Posterior cingulate gyrus (tissue), 11 donors: Measurements from ENCODE around the gene MRPL24.
A peak's percentile ranks its signal among the peaks of the same experiment; 100 is the strongest.

Experiments used
- DNase-seq, 10 donors: peaks; one replicate each; pipeline versions ENCODE4 v3.0.0 to v3.0.0-alpha.2; 2020 to 2021; ENCODE audit warnings: mixed read lengths in 3 of 10
- intact Hi-C: fragments of 100-400 bp; cut with DNase I; formaldehyde crosslinking; loops from one replicate; pipeline ENCODE4 v1.15.1; 2023

Gene MRPL24

DNA sequence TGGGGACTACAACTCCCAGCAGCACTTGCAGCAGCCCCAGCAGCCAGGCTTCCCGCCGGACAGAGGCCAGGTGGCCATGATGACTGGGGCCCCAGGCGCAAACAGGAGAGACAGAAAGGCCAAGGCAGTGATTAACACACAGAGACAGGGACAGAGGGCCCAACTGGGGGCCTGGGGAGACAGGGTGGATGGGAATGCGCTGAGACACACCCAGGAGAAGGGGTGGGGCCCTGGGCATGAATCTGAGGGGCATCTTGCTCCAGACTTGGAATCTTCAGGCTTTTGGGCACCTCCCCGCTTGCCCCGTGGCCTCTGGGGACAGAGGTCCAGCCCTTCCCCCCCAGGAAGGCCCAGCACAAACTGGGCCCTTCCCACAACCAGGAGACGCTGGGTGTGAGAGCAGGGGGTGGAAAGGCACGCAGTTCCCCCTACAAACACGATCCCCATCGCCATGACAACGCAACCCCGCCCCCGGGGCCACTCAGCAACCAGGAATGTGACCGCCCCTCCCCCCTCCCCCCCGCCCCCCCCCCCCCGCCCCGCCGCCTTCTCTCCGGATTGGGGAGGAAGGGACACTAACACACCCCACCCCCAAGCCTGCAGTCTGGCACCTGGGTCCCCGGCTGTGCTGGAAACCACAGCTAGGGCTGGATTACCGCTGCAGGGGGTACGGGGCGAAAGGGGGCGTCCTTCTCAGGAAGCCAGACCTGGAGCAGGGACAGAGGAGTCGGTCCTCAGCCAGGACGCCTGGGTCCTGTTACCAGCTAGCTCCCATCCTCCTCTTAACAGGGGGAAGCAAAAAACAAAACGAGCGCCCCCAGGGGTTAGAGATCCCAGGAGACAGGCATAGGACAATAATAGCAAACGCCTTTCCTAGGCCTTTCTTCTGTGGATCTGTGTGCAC lies 6.1 kb upstream of the MRPL24 start:
- peak; percentile 68 to 96 (median 80) for DNase-seq
- intact Hi-C loops, result no loop called here

DNA sequence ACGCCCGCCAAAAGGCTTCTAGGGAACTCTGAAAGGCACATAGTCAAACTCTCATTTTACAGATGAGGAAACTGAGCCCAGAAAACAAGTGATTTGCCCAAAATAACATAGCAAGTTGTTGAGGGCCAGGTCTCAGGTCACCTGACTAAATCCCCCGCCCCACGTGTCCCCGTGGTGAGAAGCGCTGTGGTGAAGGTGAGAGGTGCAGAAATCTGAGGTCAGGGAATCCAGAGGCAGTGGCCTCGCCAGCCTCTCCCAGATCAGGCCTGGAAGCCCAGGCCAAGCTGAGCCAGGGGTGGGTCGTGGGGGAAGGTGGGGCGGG lies 5.5 kb upstream of the MRPL24 start:
- intact Hi-C loops, result no loop called here
- DNase-seq, result no peak

DNA sequence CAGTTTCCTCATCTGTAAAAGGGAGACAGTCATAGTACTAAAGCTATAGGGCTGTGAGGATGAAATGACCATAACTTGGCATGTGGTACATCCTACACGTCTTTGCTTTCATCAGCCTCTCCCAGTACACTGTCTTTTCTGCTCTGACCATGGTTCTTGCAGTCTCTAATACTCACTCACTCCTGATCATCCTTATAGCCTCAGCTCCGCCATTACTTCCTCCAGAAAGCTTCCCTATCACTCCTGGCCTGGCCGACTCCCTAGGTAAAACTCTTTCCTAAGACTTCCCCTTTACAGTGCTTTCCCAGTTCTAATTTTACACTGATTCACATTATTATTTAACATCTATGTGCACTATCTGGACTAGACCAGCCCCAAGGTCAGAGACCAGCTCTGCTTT lies 5.0 kb upstream of the MRPL24 start:
- intact Hi-C loops, result no loop called here

DNA sequence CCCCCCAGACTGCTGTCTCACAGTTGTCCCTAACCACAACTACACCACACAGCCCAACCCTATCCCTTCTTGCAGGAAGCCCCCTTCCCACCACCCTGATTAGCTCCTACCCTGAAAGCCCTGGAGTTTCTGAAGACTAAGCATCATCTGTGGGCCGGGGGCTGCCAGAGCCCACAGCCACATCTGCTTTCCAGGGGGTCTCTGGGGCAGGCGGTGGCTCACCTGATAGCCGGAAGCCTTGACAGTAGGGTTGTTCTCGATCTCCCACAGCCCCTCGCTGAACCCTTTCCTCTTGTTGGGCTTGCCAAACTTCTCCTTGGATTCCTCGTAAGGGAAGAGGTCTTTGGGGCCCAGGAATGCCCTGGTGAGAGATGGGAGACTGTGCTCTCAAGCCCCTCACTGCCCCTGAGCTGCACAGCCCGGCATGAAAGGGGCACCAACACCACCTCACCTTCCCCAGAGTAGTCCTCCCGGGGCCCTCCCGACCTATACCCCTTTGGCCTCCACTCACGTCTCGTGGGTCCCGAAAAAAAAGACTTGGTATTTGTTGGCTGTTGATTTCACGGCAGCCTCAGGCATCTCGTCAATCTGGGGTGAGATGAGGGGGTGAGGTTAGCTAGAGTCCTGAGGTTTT lies 4.0 kb upstream of the MRPL24 start:
- intact Hi-C loops, result no loop called here
- peak in 1 of 10 donors; percentile 32 for DNase-seq

More for the DNA sequence above, 5.0 kb upstream of the MRPL24 start:
- DNase-seq, result no peak

DNA sequence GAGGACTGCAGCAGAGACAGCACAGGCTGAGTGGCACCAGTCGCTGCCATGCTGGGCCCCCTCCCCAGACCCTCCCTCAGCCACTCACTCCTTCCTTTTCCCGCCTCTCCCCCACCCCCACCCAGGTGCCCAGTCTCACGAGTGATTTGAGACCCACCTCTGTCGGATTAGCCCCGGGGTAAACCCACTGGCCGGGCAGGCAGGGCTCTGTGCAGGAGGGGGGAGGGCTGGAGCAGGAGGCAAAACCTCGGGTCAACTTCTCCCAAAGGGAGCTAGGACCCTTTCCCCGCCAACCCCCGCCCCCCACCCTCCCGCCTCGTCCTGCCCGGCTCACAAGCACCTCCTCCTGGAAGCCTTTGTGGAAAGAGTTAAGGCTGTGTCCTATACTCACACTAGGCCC lies 3.5 kb upstream of the MRPL24 start:
- DNase-seq, result peak in 1 of 10 donors; percentile 35
- intact Hi-C loops, result no loop called here

DNA sequence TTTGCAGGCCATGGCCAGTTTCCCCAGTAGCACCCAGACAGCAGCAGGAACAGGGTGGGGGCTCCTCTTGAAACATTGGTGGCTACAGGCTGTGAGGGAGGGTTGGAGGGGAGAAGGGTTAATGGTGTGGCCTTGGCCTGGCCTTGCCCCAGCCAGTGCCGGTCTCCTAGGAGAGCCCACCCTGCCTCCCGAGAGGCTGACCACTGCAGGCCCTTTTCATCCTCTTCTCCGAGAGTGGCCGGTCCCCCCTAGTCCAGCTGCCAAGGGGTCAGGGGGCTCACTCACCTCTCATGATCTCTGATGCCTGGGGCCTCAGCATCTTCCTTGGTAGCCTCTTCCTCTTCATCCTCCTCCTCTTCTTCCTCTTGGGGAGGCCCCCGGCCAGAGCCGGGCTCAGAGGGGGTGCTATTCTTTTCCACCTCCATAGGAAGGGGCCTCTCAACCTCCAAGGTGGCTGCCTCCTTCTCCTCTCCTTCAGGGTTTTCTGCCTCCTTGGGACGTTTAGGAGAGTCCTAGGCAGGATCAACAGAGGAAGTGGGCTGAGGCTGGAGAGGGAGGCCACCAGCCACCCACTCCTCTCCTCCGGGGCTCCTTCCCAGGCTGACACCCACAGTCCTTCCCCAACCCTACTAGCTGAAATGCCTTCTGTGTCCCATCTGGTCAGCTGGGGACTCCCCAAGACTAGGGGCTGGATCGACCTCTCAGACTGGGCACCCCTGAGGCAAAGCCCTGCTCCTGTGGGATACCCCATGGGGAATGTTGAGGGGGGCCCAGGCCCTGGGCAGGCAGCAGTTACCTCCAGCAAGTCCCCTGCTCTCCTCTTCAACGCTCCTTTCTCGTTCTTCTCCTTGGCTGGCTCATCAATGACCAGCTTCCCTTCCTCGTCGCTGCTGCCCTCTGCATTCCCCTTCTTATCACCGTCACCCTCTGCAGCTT lies 2.7 kb upstream of the MRPL24 start:
- intact Hi-C loops, result no loop called here
- DNase-seq, result peak in 1 of 10 donors; percentile 42

DNA sequence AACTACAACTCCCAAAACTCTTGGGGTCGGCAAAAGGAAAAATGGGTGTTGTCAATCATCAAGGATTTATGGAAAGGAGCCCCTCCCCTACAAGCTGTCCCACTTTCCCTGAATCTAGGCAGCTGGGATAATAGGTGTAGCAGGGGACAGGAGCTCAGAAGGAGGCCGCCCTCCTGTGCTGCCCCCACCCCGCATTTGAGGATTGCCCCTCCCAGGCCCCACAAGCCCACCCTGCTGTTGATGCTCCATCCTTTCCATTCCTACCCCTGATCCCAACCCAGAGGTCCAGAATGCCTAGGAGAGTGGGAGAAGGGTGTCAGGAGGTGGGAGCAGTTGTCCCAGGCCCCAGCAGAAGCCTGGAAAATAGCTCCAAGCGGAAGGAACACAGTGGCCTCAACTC lies 1.9 kb upstream of the MRPL24 start:
- peak in 1 of 10 donors; percentile 40 for DNase-seq
- intact Hi-C loops, result no loop called here

DNA sequence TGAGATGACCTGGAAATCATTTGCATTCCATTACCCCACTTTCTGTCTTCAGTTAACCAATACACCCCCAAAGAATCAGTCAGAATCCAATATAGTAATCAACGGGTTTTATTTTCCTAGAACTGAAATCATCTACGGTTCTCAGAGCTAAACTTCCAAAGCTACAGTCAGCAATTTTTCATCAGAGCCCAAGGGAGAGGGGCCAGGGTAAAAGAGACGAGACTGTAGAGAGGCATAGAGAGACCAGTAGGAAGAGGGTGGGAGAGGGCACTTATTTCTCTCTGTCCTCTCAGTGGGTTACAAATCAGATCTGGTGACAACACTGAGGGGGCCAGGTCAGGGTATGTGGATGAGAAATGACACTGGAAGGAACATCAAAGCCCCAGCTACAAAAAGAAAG lies 1.1 kb upstream of the MRPL24 start:
- DNase-seq, result no peak
- intact Hi-C loops, result no loop called here

DNA sequence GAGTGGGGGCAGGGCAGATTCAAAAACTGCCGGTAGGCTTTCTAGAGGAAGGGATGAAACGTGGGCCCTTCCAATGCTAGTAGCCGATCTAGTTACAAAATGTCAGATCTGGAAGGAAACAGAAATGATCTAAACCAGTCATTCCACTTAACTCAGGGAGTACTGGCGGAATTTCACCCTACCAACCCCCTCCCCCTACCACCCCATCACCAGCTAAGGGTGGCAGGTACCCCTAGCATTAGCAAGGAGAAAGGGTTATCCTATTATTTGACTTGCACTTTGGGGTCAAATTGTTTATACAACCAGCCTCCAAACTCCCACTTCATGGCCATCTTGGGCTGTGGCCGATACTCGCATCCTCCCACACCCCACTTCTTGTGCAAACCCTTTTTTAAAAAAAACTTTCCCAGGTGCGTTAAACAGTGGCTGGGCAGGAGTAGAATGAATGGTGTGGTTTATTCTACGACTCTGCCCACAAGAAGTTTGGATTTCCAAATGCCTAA lies 644 bp upstream of the MRPL24 start:
- intact Hi-C loops, result loop anchor here (1.0 kb wide), 1 partner anchor 26 kb away; the partner anchor contains the start of gene PRCC
- DNase-seq, result no peak

DNA sequence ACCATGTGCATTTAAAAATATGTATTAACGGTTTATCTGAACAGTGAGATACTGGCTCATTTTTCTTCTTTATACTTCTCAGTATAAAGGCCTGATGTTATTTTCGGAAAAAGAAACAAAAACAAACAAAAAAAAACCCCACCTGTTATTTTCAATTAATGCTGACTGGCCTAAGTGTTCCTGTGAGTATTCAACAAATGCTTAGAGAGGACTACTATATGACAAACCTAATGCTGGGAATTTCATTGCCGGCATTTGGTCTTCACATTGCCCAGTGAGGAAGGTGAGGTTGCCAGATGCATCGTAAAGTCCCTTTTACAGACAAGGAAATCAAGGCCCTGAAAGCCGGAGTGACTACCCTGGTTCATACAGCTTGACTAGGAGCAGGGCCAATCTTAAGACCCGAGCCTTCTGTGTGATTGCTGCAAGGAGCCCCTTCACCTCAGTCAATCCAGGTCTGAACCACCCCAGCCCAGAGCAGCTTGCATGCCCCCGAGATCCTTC lies 599 bp downstream of the MRPL24 start:
- DNase-seq, result no peak
- intact Hi-C loops, result no loop called here

DNA sequence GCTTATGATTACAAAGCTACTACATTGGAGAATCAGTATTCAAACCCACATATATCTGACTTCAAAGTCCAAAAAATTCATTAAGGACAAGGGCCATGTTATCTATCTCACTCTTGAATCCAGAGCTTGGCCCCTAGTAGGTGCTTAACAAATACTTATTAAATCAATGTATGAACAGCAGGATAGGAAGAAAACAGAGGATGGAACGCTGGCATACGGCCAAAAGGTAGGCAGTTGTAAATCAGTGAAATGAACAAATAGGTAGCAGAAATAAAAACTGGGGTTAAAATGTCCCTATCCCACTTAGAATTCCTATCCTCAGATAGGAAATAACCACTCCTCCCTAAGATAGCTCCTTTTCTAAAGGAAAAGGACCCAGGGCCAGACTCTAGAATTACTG lies 2.0 kb downstream of the MRPL24 start:
- intact Hi-C loops, result no loop called here
- DNase-seq, result no peak

DNA sequence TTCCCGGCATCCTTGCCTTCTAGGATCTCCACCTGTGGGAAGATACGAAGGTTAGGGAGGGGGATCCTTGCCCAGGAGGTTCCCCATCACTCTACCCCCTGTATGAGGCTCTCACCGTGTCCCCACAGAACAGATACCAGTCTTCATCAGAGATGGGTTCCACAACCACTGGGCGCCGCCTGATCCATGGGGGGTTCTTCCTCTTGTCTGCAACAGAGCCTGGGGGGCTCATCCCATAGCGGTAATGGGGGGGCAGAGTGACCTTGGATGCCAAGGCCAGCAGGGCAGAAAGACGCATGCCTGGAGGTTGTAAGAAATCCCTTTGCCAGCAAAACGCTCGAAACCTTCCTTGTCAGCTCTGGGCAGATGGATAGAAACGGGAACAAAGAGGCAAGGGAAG lies 2.5 kb downstream of the MRPL24 start:
- intact Hi-C loops, result no loop called here
- DNase-seq, result no peak

DNA sequence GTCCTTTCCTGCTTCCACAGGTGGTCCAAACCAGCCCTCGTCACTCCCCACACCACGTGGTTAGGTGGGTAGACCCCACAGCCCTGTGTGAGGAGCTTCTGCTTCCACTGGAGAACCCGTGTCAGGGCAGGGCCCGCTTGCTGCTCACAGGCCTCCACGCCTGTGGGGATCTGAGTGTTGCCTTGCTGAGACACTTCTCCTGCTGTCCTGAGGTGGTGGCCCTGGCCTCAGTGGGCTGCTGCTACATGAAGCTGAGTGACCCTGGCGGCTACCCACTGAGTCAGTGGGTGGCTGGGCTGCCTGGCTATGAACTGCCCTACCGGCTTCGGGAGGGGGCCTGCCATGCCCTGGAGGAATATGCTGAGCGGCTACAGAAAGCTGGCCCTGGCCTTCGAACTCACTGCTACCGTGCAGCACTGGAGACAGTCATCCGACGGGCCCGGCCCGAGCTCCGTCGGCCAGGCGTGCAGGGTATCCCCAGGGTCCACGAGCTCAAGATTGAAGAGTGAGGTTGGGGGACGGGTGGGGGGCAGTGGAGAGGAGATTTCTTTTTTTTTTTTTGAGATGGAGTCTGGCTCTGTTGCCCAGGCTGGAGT lies 6.8 kb downstream of the MRPL24 start:
- DNase-seq, result peak in 1 of 10 donors; percentile 62
- intact Hi-C loops, result no loop called here

DNA sequence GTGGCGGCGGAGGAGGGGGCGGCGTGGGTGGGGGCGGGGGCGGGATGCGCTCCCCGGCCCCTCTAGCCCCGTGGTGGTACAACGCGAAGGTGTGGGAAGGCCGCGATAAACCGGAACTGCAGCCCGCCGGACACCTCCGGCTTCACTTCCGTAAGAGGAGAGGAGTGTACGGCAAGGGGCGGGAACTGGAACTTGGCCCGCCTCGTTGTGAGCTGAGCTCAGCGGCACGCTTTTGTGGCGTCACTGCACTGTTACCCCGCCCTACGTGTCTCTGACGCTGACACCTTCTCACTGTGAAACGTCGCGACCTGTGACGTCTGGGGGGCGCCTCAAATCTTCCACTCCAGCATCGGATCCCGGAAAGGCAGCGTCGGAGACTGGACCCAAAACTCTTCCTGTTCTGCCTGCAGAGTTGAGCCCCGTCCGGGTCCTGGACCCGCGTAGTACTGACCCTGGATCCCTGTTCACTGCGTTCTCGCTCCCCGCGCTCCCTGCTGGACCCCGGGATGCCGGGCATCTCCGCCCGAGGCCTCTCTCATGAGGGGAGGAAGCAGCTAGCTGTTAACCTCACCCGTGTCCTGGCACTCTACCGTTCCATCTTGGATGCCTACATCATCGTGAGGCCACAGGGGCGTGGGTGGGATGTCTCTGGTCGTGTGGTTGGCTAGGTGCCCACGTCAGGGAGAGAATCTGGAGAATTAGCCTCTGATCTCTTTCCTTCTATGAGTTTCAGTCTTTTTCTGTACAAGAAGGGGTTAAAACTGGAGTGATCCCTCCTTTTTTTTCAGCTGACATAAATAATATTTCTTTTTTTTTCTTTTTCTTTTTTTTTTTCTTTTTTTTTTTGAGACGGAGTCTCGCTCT lies 12.1 kb downstream of the MRPL24 start, which contains the start of gene ISG20L2:
Gene ISG20L2 (minus strand): TSS at position 168 of the 864 bp plus-strand sequence. CDS start 1,114 bp downstream, outside the sequence.
- intact Hi-C loops, result no loop called here
- peak; percentile 85 to 100 (median 96) for DNase-seq

DNA sequence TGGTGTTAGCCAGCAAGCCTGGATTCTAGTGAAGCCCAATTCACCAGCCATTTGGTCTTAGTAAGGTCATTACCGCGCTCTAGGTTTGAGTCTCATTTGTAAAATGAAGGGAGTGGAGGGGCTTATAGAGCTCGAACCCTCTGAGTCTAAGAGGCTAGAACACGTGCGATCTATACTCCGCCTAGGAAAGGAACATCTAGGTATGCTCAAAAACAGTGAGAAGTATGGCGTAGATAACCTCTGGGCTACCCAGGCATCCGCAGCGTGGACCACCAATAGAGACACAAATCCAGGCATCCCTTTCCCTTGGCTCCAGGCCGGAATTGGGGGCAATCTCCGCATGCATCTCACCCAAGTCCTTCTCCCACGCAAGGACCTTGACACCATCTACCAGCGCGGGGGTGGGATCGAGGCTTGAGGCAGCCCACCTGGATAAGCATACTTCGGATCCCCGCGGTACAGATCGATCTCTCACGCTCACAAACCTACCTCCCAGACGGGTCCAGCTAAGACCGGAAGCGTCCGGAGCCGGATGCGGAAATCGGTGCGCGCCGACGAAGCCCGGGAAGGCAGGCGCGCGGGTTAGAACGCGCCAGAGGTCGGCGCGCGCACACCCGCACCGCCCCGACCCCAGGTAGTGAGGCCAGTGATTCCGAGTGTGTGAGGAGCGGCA lies 12.8 kb downstream of the MRPL24 start, which contains the start of gene METTL25B:
Gene METTL25B (plus strand): TSS at position 544 of the 673 bp plus-strand sequence. CDS start 636 bp downstream, outside the sequence.
- intact Hi-C loops, result no loop called here
- DNase-seq, result peak; percentile 71 to 98 (median 83)

DNA sequence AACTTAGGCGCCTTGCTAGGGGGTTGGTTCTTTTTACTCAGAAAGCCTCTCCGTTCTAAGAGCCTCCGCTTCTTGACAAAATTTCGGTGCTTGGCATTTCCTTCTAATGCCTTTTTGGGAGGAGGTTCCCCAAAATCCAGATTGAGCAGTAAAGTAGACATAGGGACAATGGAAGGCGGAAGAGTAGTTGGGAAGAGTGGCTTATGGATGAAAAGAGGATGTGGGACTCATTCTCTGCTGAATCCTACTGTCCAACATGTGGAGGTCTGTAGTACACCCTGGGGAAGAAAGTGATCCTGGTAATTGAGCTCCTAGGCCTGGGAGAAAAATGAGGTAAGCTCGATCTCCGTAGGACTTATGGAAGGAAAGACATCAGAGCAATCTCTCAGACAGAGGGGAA lies 13.4 kb downstream of the MRPL24 start:
- intact Hi-C loops, result no loop called here
- no peak for DNase-seq

DNA sequence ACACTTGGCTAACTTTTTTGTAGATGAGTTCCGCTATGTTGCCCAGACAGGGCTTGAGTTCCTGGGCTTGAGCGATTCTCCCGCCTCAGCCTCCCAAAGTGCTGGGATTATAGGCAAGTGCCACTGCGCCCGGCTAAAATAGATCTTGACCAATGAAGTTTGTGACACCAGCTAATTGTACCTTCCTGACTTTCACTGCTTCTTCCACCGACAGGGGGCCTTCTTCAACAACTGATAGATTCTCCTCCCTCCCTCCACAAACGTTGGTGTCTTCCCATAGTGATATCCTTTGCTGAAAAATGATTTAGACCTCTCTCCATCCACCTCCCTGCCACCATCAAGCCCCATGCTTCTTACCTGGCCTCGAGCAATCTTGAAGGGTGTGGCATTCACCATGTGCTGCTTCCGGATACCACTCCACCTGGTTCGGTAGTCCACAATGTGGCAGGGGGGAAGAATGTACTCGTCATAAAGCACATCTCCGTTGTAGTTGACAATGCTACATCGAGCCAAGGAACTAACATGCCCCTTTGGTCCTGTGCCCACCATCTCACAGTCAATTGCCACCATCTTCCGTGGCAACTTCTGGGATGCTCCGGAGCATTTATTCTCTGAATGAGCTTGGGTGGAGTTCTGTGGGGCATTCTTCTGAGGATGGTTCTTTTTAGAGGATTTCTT lies 14.2 kb downstream of the MRPL24 start:
- peak in 2 of 10 donors; percentile 52 to 67 for DNase-seq
- intact Hi-C loops, result loop anchor here (1.0 kb wide), 1 partner anchor 37 kb away; no protein-coding TSS in a partner anchor
